Endothelial cell of umbilical vein (primary cell): ENCODE data around the gene EDN1. TPM values are rescaled to one million over a fixed set of nuclear protein-coding genes. Genes with fewer than 3 reads are reported as not detected.

Source experiments
- BruUV-seq: library from RNA; stranded (reverse); fragments of 400-500 nt; replicated peaks from 2 replicates; lab custom pipeline; 2021; lab: Mats Ljungman, UMichigan
- CTCF ChIA-PET: fragments of 300-600, 350-600 bp; sonication (Branson Sonifier 250); formaldehyde crosslinking; loops from one replicate; lab custom pipeline; 2021; ENCODE audit warnings: antibody characterized with exemption, inconsistent platforms; lab: Charles Lee
- POLR2A ChIA-PET: fragments of 300-600, 350-600 bp; sonication (Branson Sonifier 250); formaldehyde crosslinking; loops from one replicate; lab custom pipeline; 2021; ENCODE audit warnings: antibody characterized with exemption, inconsistent platforms; lab: Charles Lee
- DNase-seq: peaks from one replicate; pipeline ENCODE4 v3.0.0-alpha.2; 2011; ENCODE audit warnings: low read depth, low spot score
- FAIRE-seq: peaks from 2 replicates; lab custom pipeline; 2011; peaks lifted over from hg19 to GRCh38; lab: Jason Lieb, UNC
- H2AFZ ChIP-seq: 2 replicates; pipeline ENCODE4 v1.6.0; 2012; ENCODE audit warnings: low read depth, low read length, control low read depth, inconsistent platforms
- H3K27ac ChIP-seq: 2 replicates; pipeline ENCODE4 v1.5.1; 2011; ENCODE audit warnings: low read depth, mild to moderate bottlenecking, control low read depth, low read length, moderate library complexity; ENCODE audit not compliant: insufficient read depth
- H3K27me3 ChIP-seq, 2 experiments: 2 replicates each; pipeline versions ENCODE4 v1.6.0 to v1.6.1; 2011; ENCODE audit warnings: low read length in 2 of 2, mixed read lengths in 1 of 2; ENCODE audit not compliant: control insufficient read depth in 2 of 2, insufficient read depth in 2 of 2
- H3K36me3 ChIP-seq, 2 experiments: 2 replicates in 1 of 2; 3 replicates in 1 of 2; pipeline ENCODE4 v1.5.1; 2011; ENCODE audit warnings: low read length in 2 of 2, mild to moderate bottlenecking in 1 of 2, moderate library complexity in 1 of 2; ENCODE audit not compliant: control insufficient read depth in 2 of 2, insufficient read depth in 2 of 2; ENCODE audit errors: extremely low read depth in 1 of 2
- H3K4me1 ChIP-seq: 3 replicates; pipeline ENCODE4 v1.5.1; 2011; ENCODE audit warnings: mild to moderate bottlenecking, low read length; ENCODE audit not compliant: control insufficient read depth, insufficient read depth; ENCODE audit errors: extremely low read depth
- H3K4me2 ChIP-seq: 2 replicates; pipeline ENCODE4 v1.6.1; 2011; ENCODE audit warnings: low read length, control low read depth, mixed read lengths; ENCODE audit not compliant: insufficient read depth
- H3K4me3 ChIP-seq, 3 experiments: fragments of 200-600 bp in 1 of 3; sonication (generic), shearing (Covaris generic) in 1 of 3; replicated peaks in 1 of 3; 2 replicates each; pipeline ENCODE4 v1.5.1; 2011 to 2016; ENCODE audit warnings: control low read depth in 3 of 3, low read length in 3 of 3, mild to moderate bottlenecking in 2 of 3, inconsistent platforms in 1 of 3, low read depth in 1 of 3, moderate library complexity in 1 of 3; ENCODE audit not compliant: insufficient read depth in 1 of 3
- H3K79me2 ChIP-seq: 2 replicates; pipeline ENCODE4 v1.6.0; 2012; ENCODE audit warnings: low read length, inconsistent platforms; ENCODE audit not compliant: control insufficient read depth, insufficient read depth
- H3K9ac ChIP-seq: replicated peaks from 2 replicates; pipeline ENCODE3; 2011; ENCODE audit warnings: low read length, control low read depth; ENCODE audit not compliant: insufficient read depth; ENCODE audit errors: extremely low read depth
- H3K9me1 ChIP-seq: replicated peaks from 3 replicates; pipeline ENCODE4 v1.6.0; 2011; ENCODE audit warnings: mild to moderate bottlenecking, low read length; ENCODE audit not compliant: control insufficient read depth, insufficient read depth; ENCODE audit errors: extremely low read depth
- H3K9me3 ChIP-seq: replicated peaks from 2 replicates; pipeline ENCODE4 v1.5.1; 2012; ENCODE audit warnings: low read length, inconsistent platforms; ENCODE audit not compliant: control insufficient read depth, insufficient read depth
- H4K20me1 ChIP-seq: replicated peaks from 2 replicates; pipeline ENCODE3; 2011; ENCODE audit warnings: mild to moderate bottlenecking, low read length; ENCODE audit not compliant: control insufficient read depth, insufficient read depth; ENCODE audit errors: extremely low read depth
- EZH2 ChIP-seq: IDR thresholded peaks from 2 replicates; pipeline ENCODE4 v1.6.1; 2012; ENCODE audit warnings: borderline replicate concordance, low read depth, mild to moderate bottlenecking, moderate library complexity, low read length, inconsistent platforms; ENCODE audit not compliant: severe bottlenecking
- FOS ChIP-seq: IDR thresholded peaks from 2 replicates; pipeline ENCODE4 v1.6.1; 2011; ENCODE audit warnings: mild to moderate bottlenecking, low read length, moderate library complexity, borderline replicate concordance; ENCODE audit not compliant: insufficient read depth
- GATA2 ChIP-seq: IDR thresholded peaks from 2 replicates; pipeline ENCODE4 v1.7.0; 2011; ENCODE audit warnings: low read depth, mild to moderate bottlenecking, moderate library complexity, mixed read lengths, low read length; ENCODE audit not compliant: insufficient read length, insufficient read depth
- JUN ChIP-seq: IDR thresholded peaks from 2 replicates; pipeline ENCODE4 v1.6.1; 2011; ENCODE audit warnings: borderline replicate concordance, low read depth; ENCODE audit not compliant: insufficient read length, insufficient read depth
- MYC ChIP-seq: IDR thresholded peaks from one replicate; pipeline ENCODE4 v1.6.1; 2011; ENCODE audit warnings: mild to moderate bottlenecking, low read depth, low read length
- POLR2A ChIP-seq: IDR thresholded peaks from 2 replicates; pipeline ENCODE4 v1.6.1; 2012; ENCODE audit warnings: low read depth, mild to moderate bottlenecking, control low read depth, low read length
- POLR2AphosphoS5 ChIP-seq: IDR thresholded peaks from 2 replicates; pipeline ENCODE4 v1.6.1; 2012; ENCODE audit warnings: low read depth, mild to moderate bottlenecking, control low read depth, low read length, moderate library complexity; ENCODE audit not compliant: insufficient read depth
- dilution Hi-C: fragments of 300-500 bp; cut with MboI; formaldehyde crosslinking; loops from one replicate; pipeline ENCODE4 v1.15.0; 2019; ENCODE audit warnings: low sequenced_read_pairs; ENCODE audit not compliant: extremely low pct_ligation_motif_present
- intact Hi-C: fragments of 100-400 bp; cut with micrococcal nuclease; formaldehyde crosslinking; loops from one replicate; pipeline ENCODE4 v1.10.0; 2022
- polyA plus RNA-seq, 4 experiments: library from polyadenylated mRNA; depleted of rRNA in 3 of 4; stranded (reverse) in 3 of 4; unstranded in 1 of 4; fragments of >200 nt; gene quantifications; 2 replicates each; pipeline versions ENCODE4 v1.2.1 to v1.2.3, GENCODE V29; 2011 to 2012; ENCODE audit warnings: missing spikeins in 1 of 4
- total RNA-seq: library from RNA; stranded (reverse); gene quantifications from 2 replicates; pipeline ENCODE4 v1.2.3, GENCODE V29; 2021
- TF ChIP-seq, protein P1 (sequence below), 2 donors: IDR thresholded peaks; 1 replicate in 1 of 2; 2 replicates in 1 of 2; pipeline ENCODE4 v1.5.1; 2011; ENCODE audit warnings: low read length in 2 of 2, mild to moderate bottlenecking in 2 of 2, moderate library complexity in 2 of 2, control low read depth in 1 of 2, inconsistent platforms in 1 of 2, low read depth in 1 of 2; ENCODE audit not compliant: insufficient read depth in 1 of 2; ENCODE audit errors: extremely low read depth in 1 of 2
- TF ChIP-seq, protein P2 (sequence below): IDR thresholded peaks from 2 replicates; pipeline ENCODE4 v1.6.1; 2011; ENCODE audit not compliant: insufficient read depth, insufficient read length

EDN1 gene
- total and polyA plus RNA-seq, 2 donors (not counting 3 experiments of a cell fraction or from before 2014, with no cell fraction given) = 493 to 498 TPM

DNA sequence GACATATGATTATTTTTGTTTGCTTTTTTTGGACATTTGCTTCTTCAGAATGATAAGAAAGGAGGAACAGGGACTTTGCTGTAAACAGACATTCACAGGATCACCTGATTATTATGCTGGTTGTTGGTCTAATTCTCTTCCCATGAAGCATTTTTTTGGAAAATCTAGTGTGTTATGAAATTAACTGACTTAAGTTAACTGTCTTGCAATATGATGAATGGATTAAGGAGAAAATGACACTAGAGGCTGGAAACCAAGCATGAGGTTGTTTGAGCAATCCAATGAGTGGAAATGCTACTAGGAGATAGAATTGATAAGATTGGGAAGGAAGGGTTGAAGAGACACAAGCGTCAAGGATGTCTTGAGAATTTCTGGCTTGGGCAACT, 13.2 kb upstream of the EDN1 start:
- no TSS peak for BruUV-seq
- dilution Hi-C loops (loop anchor here (25.0 kb wide), 3 partner anchors 210 to 665 kb away; no protein-coding TSS in a partner anchor), intact Hi-C loops (no loop called here)
- no peak overlapping the region for H3K4me3 ChIP-seq
- no peaks in the 10 kb centered on the region for H3K27me3 ChIP-seq
- H3K4me1 ChIP-seq = no peaks in the 10 kb centered on the region
- TF ChIP-seq FOS = no peak
- TF ChIP-seq GATA2 = no peak
- TF ChIP-seq, protein P1, sequence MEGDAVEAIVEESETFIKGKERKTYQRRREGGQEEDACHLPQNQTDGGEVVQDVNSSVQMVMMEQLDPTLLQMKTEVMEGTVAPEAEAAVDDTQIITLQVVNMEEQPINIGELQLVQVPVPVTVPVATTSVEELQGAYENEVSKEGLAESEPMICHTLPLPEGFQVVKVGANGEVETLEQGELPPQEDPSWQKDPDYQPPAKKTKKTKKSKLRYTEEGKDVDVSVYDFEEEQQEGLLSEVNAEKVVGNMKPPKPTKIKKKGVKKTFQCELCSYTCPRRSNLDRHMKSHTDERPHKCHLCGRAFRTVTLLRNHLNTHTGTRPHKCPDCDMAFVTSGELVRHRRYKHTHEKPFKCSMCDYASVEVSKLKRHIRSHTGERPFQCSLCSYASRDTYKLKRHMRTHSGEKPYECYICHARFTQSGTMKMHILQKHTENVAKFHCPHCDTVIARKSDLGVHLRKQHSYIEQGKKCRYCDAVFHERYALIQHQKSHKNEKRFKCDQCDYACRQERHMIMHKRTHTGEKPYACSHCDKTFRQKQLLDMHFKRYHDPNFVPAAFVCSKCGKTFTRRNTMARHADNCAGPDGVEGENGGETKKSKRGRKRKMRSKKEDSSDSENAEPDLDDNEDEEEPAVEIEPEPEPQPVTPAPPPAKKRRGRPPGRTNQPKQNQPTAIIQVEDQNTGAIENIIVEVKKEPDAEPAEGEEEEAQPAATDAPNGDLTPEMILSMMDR (IDR thresholded peaks at IDR 0.05; ENCODE audit: extremely low read depth in 1 of 2, insufficient read depth in 1 of 2, low read depth in 1 of 2, low read length in 2 of 2) = no peak
- no peak for TF ChIP-seq EZH2
- TF ChIP-seq MYC = no peak
- no peak for TF ChIP-seq POLR2AphosphoS5
- no peak for TF ChIP-seq JUN
- no peak for TF ChIP-seq POLR2A
- TF ChIP-seq, protein P2, sequence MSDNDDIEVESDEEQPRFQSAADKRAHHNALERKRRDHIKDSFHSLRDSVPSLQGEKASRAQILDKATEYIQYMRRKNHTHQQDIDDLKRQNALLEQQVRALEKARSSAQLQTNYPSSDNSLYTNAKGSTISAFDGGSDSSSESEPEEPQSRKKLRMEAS = no peak
- H3K36me3 ChIP-seq = no peaks in the 10 kb centered on the region
- no peaks in the 10 kb centered on the region for H3K79me2 ChIP-seq
- no peak for FAIRE-seq
- no peaks in the 10 kb centered on the region for H3K9me3 ChIP-seq
- H3K9ac ChIP-seq = no peak overlapping the region
- CTCF ChIA-PET = no interaction called here
- no peaks in the 10 kb centered on the region for H3K9me1 ChIP-seq
- H3K27ac ChIP-seq = no peak overlapping the region
- POLR2A ChIA-PET = no interaction called here
- H4K20me1 ChIP-seq = no peaks in the 10 kb centered on the region
- H3K4me2 ChIP-seq = no peak overlapping the region
- no peak for DNase-seq
- H2AFZ ChIP-seq = no peak overlapping the region
